Activated CD4-positive, alpha-beta T cell treated with anti-CD3 and anti-CD28 coated beads for 4 hours (primary cell): Measurements from ENCODE around the gene STX12.
A peak's percentile ranks its signal among the peaks of the same experiment; 100 is the strongest.
"Not testable (repeated sequence)": the region's sequence is repeated elsewhere in the genome, so short reads cannot be mapped to it uniquely, and the experiment has no call there.

Experiments used
- DNase-seq, 2 donors: peaks; one replicate each; pipeline ENCODE4 v3.0.0-alpha.2; 2020

The STX12 gene

DNA sequence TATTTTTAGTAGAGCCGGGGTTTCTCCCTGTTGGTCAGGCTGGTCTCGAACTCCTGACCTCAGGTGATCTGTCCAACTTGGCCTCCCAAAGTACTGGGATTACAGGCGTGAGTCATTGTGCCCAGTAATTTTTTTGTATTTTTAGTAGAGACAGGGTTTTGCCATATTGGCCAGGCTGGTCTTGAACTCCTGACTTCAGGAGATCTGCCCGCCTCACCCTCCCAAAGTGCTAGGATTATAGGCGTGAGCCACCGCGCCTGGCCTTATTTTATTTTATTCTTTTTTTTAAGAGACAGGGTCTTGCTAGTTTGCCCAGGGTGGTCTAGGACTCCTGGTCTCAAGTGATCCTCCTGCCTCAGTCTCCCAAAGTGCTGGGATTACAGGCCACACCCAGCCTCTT is 98.1 kb downstream of the STX12 start:
- not testable (repeated sequence) for DNase-seq

DNA sequence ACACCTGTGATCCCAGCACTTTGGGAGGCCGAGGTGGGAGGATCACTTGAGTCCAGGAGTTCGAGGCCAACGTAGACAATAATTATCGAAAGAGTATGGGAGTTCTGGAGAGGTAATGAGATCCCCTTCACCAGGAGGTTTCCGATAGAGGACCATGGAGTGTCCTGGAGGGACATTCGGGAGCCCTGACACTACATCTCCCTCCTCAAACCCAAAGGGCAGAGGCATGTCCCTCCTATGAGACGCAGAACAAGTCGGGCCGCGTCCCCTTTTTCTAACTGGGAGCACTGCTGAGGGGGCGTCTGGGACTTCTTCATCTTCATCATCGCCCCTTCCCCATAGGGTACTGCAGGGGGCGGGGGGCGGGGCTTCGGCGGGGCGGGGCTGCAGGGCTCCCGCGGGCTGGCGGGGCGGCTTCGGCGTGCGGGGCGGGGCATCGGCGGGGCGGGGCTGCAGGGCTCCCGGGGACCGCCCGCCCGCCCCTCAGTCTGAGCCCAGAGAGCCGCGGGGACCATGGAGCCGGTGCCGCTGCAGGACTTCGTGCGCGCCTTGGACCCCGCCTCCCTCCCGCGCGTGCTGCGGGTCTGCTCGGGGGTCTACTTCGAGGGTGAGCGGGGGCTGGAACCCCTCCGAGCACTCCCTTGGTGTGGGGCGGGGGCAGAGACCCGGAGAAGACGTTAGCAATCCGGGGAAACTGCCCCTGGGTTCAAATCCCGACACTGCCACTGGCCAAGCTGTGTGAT is 99.2 kb downstream of the STX12 start, which contains the start of gene THEMIS2:
TSS of gene THEMIS2 (plus strand) at position 486 of the 743 bp plus-strand sequence. CDS start at position 514, 28 bp downstream.
- DNase-seq = peak; percentile 75 to 76

DNA sequence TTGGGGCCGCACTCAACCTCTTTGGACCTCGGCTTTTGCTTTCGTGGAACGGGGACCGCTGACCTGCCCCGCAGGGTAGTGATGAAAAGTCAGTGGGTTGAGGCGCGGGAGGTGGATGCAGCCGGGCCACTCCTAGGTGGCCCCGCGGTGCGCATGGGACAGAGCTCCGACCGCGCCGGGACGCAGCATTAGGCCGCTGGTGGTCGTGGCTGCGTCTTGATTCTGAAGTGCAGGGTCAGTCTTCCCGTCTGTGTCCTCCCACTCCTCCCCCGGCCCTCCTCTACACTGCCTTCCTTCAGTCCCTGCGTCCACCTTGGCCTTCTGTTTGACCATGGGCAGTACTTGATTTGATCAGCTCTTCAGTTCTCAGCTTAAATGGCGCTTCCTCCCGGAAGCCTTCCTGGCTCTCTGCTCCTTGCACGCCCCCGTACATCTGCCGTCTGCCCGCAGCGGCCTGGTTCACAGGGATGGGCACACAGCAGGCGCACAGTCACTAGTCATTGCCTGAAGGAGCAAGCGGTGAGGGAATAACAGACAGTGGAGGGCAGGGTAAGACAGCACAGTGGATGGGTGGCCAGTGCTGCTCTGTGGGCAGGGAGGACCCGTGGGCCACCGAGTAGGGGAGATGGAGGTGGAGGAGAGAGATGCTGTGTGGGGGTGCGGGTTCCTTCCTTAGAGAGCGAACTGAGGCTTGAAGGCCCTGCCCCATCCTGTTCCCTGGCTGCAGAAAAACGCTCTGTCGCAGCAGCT is 100.0 kb downstream of the STX12 start:
- peak; percentile 21 to 33 for DNase-seq

DNA sequence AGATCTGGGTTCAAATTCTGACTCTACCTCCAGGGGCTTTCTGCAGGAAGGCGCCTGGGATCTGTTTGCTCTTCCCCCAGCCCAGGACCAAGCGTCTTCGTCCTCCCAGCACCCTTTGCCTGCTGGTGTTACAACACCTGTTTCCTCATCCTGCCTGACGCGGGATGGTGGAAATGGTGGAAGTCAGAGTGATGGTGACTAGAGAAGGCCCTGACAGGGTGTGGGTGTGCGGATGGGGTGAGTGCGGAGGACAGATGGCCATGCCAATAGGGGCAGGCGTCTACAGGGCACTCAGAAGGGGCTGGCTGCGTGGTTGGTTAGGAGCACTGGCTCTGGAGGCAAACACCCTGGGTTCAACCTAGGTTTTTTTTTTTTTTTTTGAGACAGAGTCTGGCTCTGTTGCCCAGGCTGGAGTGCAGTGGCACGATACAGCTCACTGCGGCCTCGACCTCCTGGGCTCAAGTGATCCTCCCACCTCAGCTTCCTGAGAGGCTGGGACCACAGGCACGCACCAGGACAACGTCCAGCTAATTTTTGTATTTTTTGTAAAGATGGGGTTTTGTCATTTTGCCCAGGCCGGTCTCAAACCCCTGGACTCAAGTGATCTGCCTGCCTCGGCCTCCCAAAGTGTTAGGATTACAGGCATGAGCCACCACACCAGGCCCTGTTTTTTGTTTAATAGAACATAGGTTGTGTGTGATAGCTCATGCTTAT is 100.8 kb downstream of the STX12 start:
- DNase-seq = no peak
